K562 (cell line): ENCODE measurements around the gene CHPF. TPM values are rescaled to one million over a fixed set of nuclear protein-coding genes. Genes with fewer than 3 reads are reported as not detected.
A peak's percentile ranks its signal among the peaks of the same experiment; 100 is the strongest.

Experiments
- CHD1 ChIP-seq: fragments of 200-600 bp; sonication (generic); IDR thresholded peaks from one replicate; pipeline ENCODE4 v1.6.1; 2012; ENCODE audit warnings: mild to moderate bottlenecking, moderate library complexity, low read length, inconsistent platforms
- COPS2 ChIP-seq: fragments of 450-650 bp; conservative IDR thresholded peaks from 2 replicates; pipeline ENCODE4 v1.6.1; 2016; ENCODE audit warnings: mild to moderate bottlenecking, moderate library complexity
- FOXM1 ChIP-seq, 2 experiments: fragments of 450-650 bp in 1 of 2; sonication (generic) in 1 of 2; formaldehyde crosslinking in 1 of 2; IDR thresholded peaks; 2 replicates each; pipeline versions ENCODE4 v1.6.1 to v1.9.0; 2017 to 2022; ENCODE audit warnings: low read depth in 2 of 2, mild to moderate bottlenecking in 2 of 2, missing genetic modification reagents in 1 of 2, moderate library complexity in 1 of 2
- HNRNPL ChIP-seq: fragments of 200-400 bp; formaldehyde crosslinking; IDR thresholded peaks from 2 replicates; pipeline ENCODE4 v1.6.1; 2017; ENCODE audit warnings: low read depth, mild to moderate bottlenecking, low read length
- MTA3 ChIP-seq: fragments of 450-650 bp; formaldehyde crosslinking; IDR thresholded peaks from 2 replicates; pipeline ENCODE4 v1.6.1; 2017; ENCODE audit warnings: mild to moderate bottlenecking, borderline replicate concordance
- MYC ChIP-seq, 2 experiments: fragments of 250-450 bp in 1 of 2; sonication (Bioruptor Pico) in 1 of 2; IDR thresholded peaks; 2 replicates each; pipeline versions ENCODE4 v1.5.1 to v1.6.1; 2012 to 2021; ENCODE audit warnings: low read depth in 2 of 2, borderline replicate concordance in 1 of 2, improper control_type of control experiment in 1 of 2, low read length in 1 of 2, mild to moderate bottlenecking in 1 of 2, moderate library complexity in 1 of 2
- PML ChIP-seq: IDR thresholded peaks from 2 replicates; pipeline ENCODE4 v1.6.1; 2012; ENCODE audit warnings: low read length, inconsistent platforms
- SRSF3 ChIP-seq: fragments of 200-400 bp; formaldehyde crosslinking; IDR thresholded peaks from 2 replicates; pipeline ENCODE4 v1.6.1; 2016; ENCODE audit warnings: mild to moderate bottlenecking, low read length, moderate library complexity; ENCODE audit not compliant: insufficient read depth
- ZNF282 ChIP-seq: sonication (generic); formaldehyde crosslinking; IDR thresholded peaks from 2 replicates; pipeline ENCODE4 v1.8.1; 2023; ENCODE audit warnings: missing genetic modification reagents
- polyA plus RNA-seq, 8 experiments: library from polyadenylated mRNA; depleted of rRNA in 4 of 8; stranded (reverse) in 5 of 8; unstranded in 3 of 8; fragments of >200 nt; fragmentation: Nextera tagmentation in 2 of 8; fragmentation: Illumina TruSeq in 1 of 8; extraction: Ambion mirVana in 2 of 8; extraction: Trizol in 1 of 8; gene quantifications; 2 replicates each; pipeline versions ENCODE4 v1.2.1 to v1.2.3, GENCODE V29; 2011 to 2014; ENCODE audit warnings: inconsistent platforms in 1 of 8, missing spikeins in 1 of 8
- total RNA-seq, 7 experiments: library from RNA; depleted of rRNA in 6 of 7; stranded (reverse); fragments of >200 nt in 6 of 7; fragmentation: Illumina TruSeq in 2 of 7; extraction: Trizol in 2 of 7; gene quantifications; 2 replicates each; pipeline versions ENCODE4 v1.2.1 to v1.2.3, GENCODE V29; 2011 to 2021; ENCODE audit warnings: low replicate concordance in 1 of 7
- TF ChIP-seq, protein P1 (sequence below): sonication (generic); formaldehyde crosslinking; IDR thresholded peaks from 2 replicates; pipeline ENCODE4 v1.8.0; 2022; ENCODE audit warnings: mild to moderate bottlenecking, missing genetic modification reagents
- TF ChIP-seq, protein P2 (sequence below): sonication (generic); formaldehyde crosslinking; IDR thresholded peaks from 2 replicates; pipeline ENCODE4 v1.8.0; 2022; ENCODE audit warnings: mild to moderate bottlenecking, missing genetic modification reagents
- TF ChIP-seq, protein P3 (sequence below): fragments of 450-650 bp; IDR thresholded peaks from 2 replicates; pipeline ENCODE4 v1.6.1; 2016; ENCODE audit warnings: borderline replicate concordance
- TF ChIP-seq, protein P4 (sequence below), 2 experiments: IDR thresholded peaks; 2 replicates each; pipeline ENCODE4 v1.6.1; 2011; ENCODE audit warnings: borderline replicate concordance in 1 of 2, control low read depth in 1 of 2, low read depth in 1 of 2, low read length in 1 of 2, mild to moderate bottlenecking in 1 of 2, mixed read lengths in 1 of 2, moderate library complexity in 1 of 2; ENCODE audit not compliant: insufficient read depth in 1 of 2, insufficient read length in 1 of 2, poor library complexity in 1 of 2, severe bottlenecking in 1 of 2; ENCODE audit errors: extremely low read depth in 1 of 2
- TF ChIP-seq, protein P5 (sequence below): conservative IDR thresholded peaks from 2 replicates; pipeline ENCODE4 v1.6.1; 2011; ENCODE audit warnings: low read depth, mild to moderate bottlenecking, low read length; ENCODE audit not compliant: control insufficient read depth

CHPF gene
- total and polyA plus RNA-seq, 9 of the 15 experiments (the other 6 are each of a cell fraction or from before 2014, with no cell fraction given), result 0.15 to 57.2 (median 7.9) TPM

DNA sequence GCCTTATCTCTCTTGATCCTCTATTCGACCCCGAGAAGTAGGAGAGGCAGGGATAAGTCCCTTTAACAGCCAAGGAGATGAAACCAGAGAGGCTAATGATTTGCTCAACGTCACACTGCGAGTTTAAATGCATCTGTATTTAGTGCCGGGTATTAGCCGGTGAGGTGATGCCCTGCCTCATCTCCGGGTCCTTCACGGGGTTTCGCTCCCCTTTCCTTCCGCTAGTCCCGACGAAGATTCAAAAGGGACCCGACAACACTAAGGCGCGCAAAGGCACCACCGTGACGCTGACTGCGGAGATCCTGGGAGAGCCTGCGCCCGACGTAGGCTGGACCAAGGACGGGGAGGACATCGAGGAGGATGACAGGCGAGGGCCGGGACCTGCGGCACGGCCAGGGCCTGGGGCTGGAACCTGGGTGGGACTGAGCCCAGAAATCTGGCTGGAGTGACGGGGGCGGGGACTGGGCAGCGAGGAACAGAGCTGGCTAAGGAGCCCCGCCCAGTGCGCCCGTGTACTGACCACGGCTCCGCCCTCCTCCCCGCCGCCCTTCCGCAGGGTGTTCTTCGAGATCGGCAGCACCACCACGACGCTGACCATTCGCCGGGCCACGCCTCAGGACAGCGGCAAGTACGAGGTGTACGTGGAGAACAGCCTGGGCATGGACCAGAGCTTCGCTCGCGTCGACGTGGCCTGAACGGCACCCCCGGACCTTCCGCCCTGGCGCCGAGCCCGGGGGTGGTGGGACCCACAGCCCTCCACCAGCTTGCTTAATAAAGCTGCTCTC is 45.9 kb downstream of the CHPF start (continued):
- TF ChIP-seq, protein P1, sequence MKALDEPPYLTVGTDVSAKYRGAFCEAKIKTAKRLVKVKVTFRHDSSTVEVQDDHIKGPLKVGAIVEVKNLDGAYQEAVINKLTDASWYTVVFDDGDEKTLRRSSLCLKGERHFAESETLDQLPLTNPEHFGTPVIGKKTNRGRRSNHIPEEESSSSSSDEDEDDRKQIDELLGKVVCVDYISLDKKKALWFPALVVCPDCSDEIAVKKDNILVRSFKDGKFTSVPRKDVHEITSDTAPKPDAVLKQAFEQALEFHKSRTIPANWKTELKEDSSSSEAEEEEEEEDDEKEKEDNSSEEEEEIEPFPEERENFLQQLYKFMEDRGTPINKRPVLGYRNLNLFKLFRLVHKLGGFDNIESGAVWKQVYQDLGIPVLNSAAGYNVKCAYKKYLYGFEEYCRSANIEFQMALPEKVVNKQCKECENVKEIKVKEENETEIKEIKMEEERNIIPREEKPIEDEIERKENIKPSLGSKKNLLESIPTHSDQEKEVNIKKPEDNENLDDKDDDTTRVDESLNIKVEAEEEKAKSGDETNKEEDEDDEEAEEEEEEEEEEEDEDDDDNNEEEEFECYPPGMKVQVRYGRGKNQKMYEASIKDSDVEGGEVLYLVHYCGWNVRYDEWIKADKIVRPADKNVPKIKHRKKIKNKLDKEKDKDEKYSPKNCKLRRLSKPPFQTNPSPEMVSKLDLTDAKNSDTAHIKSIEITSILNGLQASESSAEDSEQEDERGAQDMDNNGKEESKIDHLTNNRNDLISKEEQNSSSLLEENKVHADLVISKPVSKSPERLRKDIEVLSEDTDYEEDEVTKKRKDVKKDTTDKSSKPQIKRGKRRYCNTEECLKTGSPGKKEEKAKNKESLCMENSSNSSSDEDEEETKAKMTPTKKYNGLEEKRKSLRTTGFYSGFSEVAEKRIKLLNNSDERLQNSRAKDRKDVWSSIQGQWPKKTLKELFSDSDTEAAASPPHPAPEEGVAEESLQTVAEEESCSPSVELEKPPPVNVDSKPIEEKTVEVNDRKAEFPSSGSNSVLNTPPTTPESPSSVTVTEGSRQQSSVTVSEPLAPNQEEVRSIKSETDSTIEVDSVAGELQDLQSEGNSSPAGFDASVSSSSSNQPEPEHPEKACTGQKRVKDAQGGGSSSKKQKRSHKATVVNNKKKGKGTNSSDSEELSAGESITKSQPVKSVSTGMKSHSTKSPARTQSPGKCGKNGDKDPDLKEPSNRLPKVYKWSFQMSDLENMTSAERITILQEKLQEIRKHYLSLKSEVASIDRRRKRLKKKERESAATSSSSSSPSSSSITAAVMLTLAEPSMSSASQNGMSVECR, result 0 out of 2 replicates have a peak, but pooled peaks have one; percentile 38
- TF ChIP-seq SRSF3, result no peak
- TF ChIP-seq, protein P2, sequence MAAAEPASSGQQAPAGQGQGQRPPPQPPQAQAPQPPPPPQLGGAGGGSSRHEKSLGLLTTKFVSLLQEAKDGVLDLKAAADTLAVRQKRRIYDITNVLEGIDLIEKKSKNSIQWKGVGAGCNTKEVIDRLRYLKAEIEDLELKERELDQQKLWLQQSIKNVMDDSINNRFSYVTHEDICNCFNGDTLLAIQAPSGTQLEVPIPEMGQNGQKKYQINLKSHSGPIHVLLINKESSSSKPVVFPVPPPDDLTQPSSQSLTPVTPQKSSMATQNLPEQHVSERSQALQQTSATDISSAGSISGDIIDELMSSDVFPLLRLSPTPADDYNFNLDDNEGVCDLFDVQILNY (CRISPR knock-in tag), result peak; percentile 71; the same call in 1 of the 2 replicates
- TF ChIP-seq, protein P3, sequence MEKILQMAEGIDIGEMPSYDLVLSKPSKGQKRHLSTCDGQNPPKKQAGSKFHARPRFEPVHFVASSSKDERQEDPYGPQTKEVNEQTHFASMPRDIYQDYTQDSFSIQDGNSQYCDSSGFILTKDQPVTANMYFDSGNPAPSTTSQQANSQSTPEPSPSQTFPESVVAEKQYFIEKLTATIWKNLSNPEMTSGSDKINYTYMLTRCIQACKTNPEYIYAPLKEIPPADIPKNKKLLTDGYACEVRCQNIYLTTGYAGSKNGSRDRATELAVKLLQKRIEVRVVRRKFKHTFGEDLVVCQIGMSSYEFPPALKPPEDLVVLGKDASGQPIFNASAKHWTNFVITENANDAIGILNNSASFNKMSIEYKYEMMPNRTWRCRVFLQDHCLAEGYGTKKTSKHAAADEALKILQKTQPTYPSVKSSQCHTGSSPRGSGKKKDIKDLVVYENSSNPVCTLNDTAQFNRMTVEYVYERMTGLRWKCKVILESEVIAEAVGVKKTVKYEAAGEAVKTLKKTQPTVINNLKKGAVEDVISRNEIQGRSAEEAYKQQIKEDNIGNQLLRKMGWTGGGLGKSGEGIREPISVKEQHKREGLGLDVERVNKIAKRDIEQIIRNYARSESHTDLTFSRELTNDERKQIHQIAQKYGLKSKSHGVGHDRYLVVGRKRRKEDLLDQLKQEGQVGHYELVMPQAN, result peak; percentile 55; the same call in 1 of the 2 replicates
- no peak for TF ChIP-seq FOXM1 (IDR thresholded peaks at IDR 0.05; ENCODE audit: low read depth)
- 0 out of 2 replicates have a peak, but pooled peaks have one; percentile 33 for TF ChIP-seq FOXM1 (CRISPR knock-in tag; IDR thresholded peaks at IDR 0.05; ENCODE audit: low read depth)
- TF ChIP-seq PML, result 0 out of 2 replicates have a peak, but pooled peaks have one; percentile 24
- TF ChIP-seq, protein P4, sequence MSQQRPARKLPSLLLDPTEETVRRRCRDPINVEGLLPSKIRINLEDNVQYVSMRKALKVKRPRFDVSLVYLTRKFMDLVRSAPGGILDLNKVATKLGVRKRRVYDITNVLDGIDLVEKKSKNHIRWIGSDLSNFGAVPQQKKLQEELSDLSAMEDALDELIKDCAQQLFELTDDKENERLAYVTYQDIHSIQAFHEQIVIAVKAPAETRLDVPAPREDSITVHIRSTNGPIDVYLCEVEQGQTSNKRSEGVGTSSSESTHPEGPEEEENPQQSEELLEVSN (IDR thresholded peaks at IDR 0.05; ENCODE audit: borderline replicate concordance in 1 of 2, extremely low read depth in 1 of 2, insufficient read depth in 1 of 2, insufficient read length in 1 of 2, low read depth in 1 of 2, low read length in 1 of 2, poor library complexity in 1 of 2, severe bottlenecking in 1 of 2), result peak; percentile 70 to 72
- TF ChIP-seq HNRNPL, result 0 out of 2 replicates have a peak, but pooled peaks have one; percentile 27
- no peak for TF ChIP-seq COPS2
- 0 out of 2 replicates have a peak, but pooled peaks have one; percentile 76 for TF ChIP-seq MTA3
- peak; percentile 98 for TF ChIP-seq CHD1
- 0 out of 2 replicates have a peak, but pooled peaks have one; percentile 14 for TF ChIP-seq ZNF282 (CRISPR knock-in tag)
- TF ChIP-seq MYC (IDR thresholded peaks at IDR 0.05; ENCODE audit: low read depth, low read length), result 0 out of 2 replicates have a peak, but pooled peaks have one; percentile 15
- peak; percentile 76; the same call in 1 of the 2 replicates for TF ChIP-seq MYC (CRISPR knock-in tag; IDR thresholded peaks at IDR 0.05; ENCODE audit: borderline replicate concordance, low read depth)
- TF ChIP-seq, protein P5, sequence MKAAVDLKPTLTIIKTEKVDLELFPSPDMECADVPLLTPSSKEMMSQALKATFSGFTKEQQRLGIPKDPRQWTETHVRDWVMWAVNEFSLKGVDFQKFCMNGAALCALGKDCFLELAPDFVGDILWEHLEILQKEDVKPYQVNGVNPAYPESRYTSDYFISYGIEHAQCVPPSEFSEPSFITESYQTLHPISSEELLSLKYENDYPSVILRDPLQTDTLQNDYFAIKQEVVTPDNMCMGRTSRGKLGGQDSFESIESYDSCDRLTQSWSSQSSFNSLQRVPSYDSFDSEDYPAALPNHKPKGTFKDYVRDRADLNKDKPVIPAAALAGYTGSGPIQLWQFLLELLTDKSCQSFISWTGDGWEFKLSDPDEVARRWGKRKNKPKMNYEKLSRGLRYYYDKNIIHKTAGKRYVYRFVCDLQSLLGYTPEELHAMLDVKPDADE, result peak; percentile 16; the same call in 1 of the 2 replicates
